HG02884 (cell line): ENCODE data around the gene ATP8B4.
"Not testable (repeated sequence)": the region's sequence is repeated elsewhere in the genome, so short reads cannot be mapped to it uniquely, and the experiment has no call there.

Experiments
- ATAC-seq: cut with Tn5 transposase; IDR thresholded peaks from one replicate; pipeline ENCODE4 v1.9.1; 2021; ENCODE audit warnings: mild to moderate bottlenecking, moderate library complexity; ENCODE audit not compliant: unreplicated experiment

ATP8B4 gene

GRCh38 chr15:49977306-49977705, 141.7 kb downstream of the ATP8B4 start:
- no peak for ATAC-seq

GRCh38 chr15:49964551-49964950, 154.5 kb downstream of the ATP8B4 start:
- no peak for ATAC-seq

GRCh38 chr15:49964061-49964460, 155.0 kb downstream of the ATP8B4 start:
- ATAC-seq = no peak

GRCh38 chr15:49963033-49963772, 155.8 kb downstream of the ATP8B4 start:
- not testable (repeated sequence) for ATAC-seq

GRCh38 chr15:49962044-49962602, 156.9 kb downstream of the ATP8B4 start:
- no peak for ATAC-seq

GRCh38 chr15:49953421-49953820, 165.6 kb downstream of the ATP8B4 start:
- ATAC-seq = no peak

GRCh38 chr15:49946681-49947080, 172.4 kb downstream of the ATP8B4 start:
- no peak for ATAC-seq

- ATAC-seq = no peak
Measured at GRCh38 chr15:49934487-49934886, 184.5 kb downstream of the ATP8B4 start.

GRCh38 chr15:49927189-49927861, 191.7 kb downstream of the ATP8B4 start:
- no peak for ATAC-seq

- no peak for ATAC-seq
Measured at GRCh38 chr15:49926740-49927139, 192.3 kb downstream of the ATP8B4 start.

- no peak for ATAC-seq
Measured at GRCh38 chr15:49923671-49924070, 195.4 kb downstream of the ATP8B4 start.

GRCh38 chr15:49919034-49919433, 200.0 kb downstream of the ATP8B4 start:
- ATAC-seq = no peak

GRCh38 chr15:49918121-49918520, 200.9 kb downstream of the ATP8B4 start:
- ATAC-seq = no peak

GRCh38 chr15:49916998-49917397, 202.0 kb downstream of the ATP8B4 start:
- no peak for ATAC-seq

- no peak for ATAC-seq
Measured at GRCh38 chr15:49915822-49916221, 203.2 kb downstream of the ATP8B4 start.

GRCh38 chr15:49908933-49909295, 210.1 kb downstream of the ATP8B4 start:
- ATAC-seq = no peak

- no peak for ATAC-seq
Measured at GRCh38 chr15:49908236-49908932, 210.6 kb downstream of the ATP8B4 start.

- no peak for ATAC-seq
Measured at GRCh38 chr15:49906966-49907365, 212.1 kb downstream of the ATP8B4 start.

GRCh38 chr15:49905221-49905620, 213.8 kb downstream of the ATP8B4 start:
- no peak for ATAC-seq

- no peak for ATAC-seq
Measured at GRCh38 chr15:49904296-49904695, 214.7 kb downstream of the ATP8B4 start.

GRCh38 chr15:49902685-49903501, 216.1 kb downstream of the ATP8B4 start:
- no peak for ATAC-seq
